Esophagus muscularis mucosa (tissue), 4 donors: ENCODE measurements around the gene CST7. TPM values are rescaled to one million over a fixed set of nuclear protein-coding genes. Genes with fewer than 3 reads are reported as not detected.
"Not testable (repeated sequence)": the region's sequence is repeated elsewhere in the genome, so short reads cannot be mapped to it uniquely, and the experiment has no call there.

Experiments used
- DNase-seq: peaks from one replicate; pipeline ENCODE4 v3.0.0-alpha.2; 2017; ENCODE audit errors: extremely low spot score
- H3K27ac ChIP-seq, 4 donors: fragments of 200-600 bp; sonication (generic); replicated peaks in 1 of 4; 1 replicate in 3 of 4; 2 replicates in 1 of 4; pipeline ENCODE4 v1.5.1; 2016 to 2019; ENCODE audit warnings: mild to moderate bottlenecking in 1 of 4
- H3K27me3 ChIP-seq, 4 donors: fragments of 200-600 bp; sonication (generic); one replicate each; pipeline versions ENCODE4 v1.5.1 to v1.6.0; 2016 to 2019
- H3K36me3 ChIP-seq, 4 donors: fragments of 200-600 bp; sonication (generic); one replicate each; pipeline ENCODE4 v1.5.1; 2016 to 2019
- H3K4me1 ChIP-seq, 4 donors: fragments of 200-600 bp; sonication (generic); one replicate each; pipeline ENCODE4 v1.5.1; 2016 to 2019
- H3K4me3 ChIP-seq, 4 donors: fragments of 200-600 bp; sonication (generic); 1 replicate in 2 of 4; 2 replicates in 2 of 4; pipeline ENCODE4 v1.5.1; 2016 to 2019; ENCODE audit warnings: mild to moderate bottlenecking in 4 of 4, moderate library complexity in 1 of 4
- H3K9me3 ChIP-seq, 4 donors: fragments of 200-600 bp; sonication (generic); 1 replicate in 3 of 4; 2 replicates in 1 of 4; pipeline ENCODE4 v1.5.1; 2016 to 2019
- EP300 ChIP-seq: sonication (generic); formaldehyde crosslinking; IDR thresholded peaks from one replicate; pipeline ENCODE4 v1.6.1; 2017; ENCODE audit warnings: antibody characterized with exemption
- POLR2A ChIP-seq: fragments of 450-650 bp; IDR thresholded peaks from one replicate; pipeline ENCODE4 v1.6.1; 2017; ENCODE audit warnings: antibody characterized with exemption, moderate library complexity, mild to moderate bottlenecking, low read depth
- POLR2AphosphoS5 ChIP-seq, 2 donors: sonication (generic); formaldehyde crosslinking; IDR thresholded peaks; one replicate each; pipeline ENCODE4 v1.6.1; 2017; ENCODE audit warnings: antibody characterized with exemption in 2 of 2
- WGBS: methylation state at CpG from one replicate; pipeline ENCODE4 v1.1.5; 2018; 5-methylcytosine and 5-hydroxymethylcytosine counted together
- intact Hi-C: fragments of 100-400 bp; cut with DNase I; formaldehyde crosslinking; loops from one replicate; pipeline ENCODE4 v1.15.1; 2023
- total RNA-seq, 4 donors: library from RNA; depleted of rRNA; stranded (reverse); fragments of >200 nt; gene quantifications; one replicate each; pipeline versions ENCODE4 v1.1.0 to v1.2.1, GENCODE V29; 2016
- TF ChIP-seq, protein P1 (sequence below), 3 experiments: fragments of 200-600 bp in 2 of 3; fragments of 450-650 bp in 1 of 3; sonication (generic) in 2 of 3; IDR thresholded peaks; one replicate each; pipeline ENCODE4 v1.5.1; 2017 to 2019; ENCODE audit warnings: antibody characterized with exemption in 3 of 3, mild to moderate bottlenecking in 2 of 3, moderate library complexity in 1 of 3

The CST7 gene
- total RNA-seq, 4 donors from 2014 or later, result 1.2 to 13.8 (median 1.5) TPM; not detected in 1

DNA sequence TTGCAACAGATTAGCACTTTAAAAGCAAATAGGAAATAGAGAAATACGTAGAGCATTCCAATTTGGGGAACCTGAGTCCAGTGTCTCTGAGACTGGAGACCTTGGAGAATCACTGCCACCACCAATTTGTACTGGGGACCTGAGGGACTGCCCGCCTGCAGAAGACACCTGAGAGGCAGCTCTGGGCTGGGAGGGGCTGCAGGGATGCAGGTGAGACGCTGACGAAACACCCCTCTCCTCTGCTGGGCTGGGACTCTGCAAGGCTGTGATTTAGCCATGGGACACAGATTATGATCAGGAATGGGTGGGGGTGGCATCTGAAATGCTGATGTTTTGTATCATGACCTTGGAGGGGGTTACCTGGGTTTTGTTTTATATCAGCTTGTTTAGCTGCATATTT is 50.5 kb downstream of the CST7 start:
- Histone ChIP-seq H3K27me3 (no peaks in the 10 kb centered on the region), H3K9me3 (no peaks in the 10 kb centered on the region), H3K36me3 (peaks cover 0 to under 1% (median 0%) of the 10 kb centered on the region in 4 donors), H3K4me3 (no peak overlapping the region), H3K4me1 (peaks cover 29 to 50% (median 45%) of the 10 kb centered on the region in 4 donors), H3K27ac (peak overlapping the region in 3 of 4 donors; percentile 42 to 61 (median 55))
- intact Hi-C loops, result loop anchor here (5.0 to 10.0 kb wide), 4 partner anchors 33 to 295 kb away; partner anchors contain the start of gene PYGB
- TF ChIP-seq POLR2AphosphoS5 (IDR thresholded peaks at IDR 0.05) (no peak), EP300 (no peak), POLR2A (no peak)
- TF ChIP-seq, protein P1, sequence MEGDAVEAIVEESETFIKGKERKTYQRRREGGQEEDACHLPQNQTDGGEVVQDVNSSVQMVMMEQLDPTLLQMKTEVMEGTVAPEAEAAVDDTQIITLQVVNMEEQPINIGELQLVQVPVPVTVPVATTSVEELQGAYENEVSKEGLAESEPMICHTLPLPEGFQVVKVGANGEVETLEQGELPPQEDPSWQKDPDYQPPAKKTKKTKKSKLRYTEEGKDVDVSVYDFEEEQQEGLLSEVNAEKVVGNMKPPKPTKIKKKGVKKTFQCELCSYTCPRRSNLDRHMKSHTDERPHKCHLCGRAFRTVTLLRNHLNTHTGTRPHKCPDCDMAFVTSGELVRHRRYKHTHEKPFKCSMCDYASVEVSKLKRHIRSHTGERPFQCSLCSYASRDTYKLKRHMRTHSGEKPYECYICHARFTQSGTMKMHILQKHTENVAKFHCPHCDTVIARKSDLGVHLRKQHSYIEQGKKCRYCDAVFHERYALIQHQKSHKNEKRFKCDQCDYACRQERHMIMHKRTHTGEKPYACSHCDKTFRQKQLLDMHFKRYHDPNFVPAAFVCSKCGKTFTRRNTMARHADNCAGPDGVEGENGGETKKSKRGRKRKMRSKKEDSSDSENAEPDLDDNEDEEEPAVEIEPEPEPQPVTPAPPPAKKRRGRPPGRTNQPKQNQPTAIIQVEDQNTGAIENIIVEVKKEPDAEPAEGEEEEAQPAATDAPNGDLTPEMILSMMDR (IDR thresholded peaks at IDR 0.05), result no peak
- DNase-seq, result no peak
- WGBS, result 91% methylated on average over 4 of the region's 4 CpGs

GRCh38 chr20:25000268-25000801 is 51.3 kb downstream of the CST7 start:
- 27% methylated on average over 4 of the region's 4 CpGs for WGBS
- no peaks in the 10 kb centered on the region for H3K9me3 ChIP-seq
- peak overlapping the region in 3 of 4 donors; percentile 42 to 61 (median 51) for H3K27ac ChIP-seq
- TF ChIP-seq POLR2AphosphoS5 (IDR thresholded peaks at IDR 0.05), result peak; percentile 15 to 91
- TF ChIP-seq, protein P1 (IDR thresholded peaks at IDR 0.05), result peak in 1 of 3 experiments; percentile 16
- TF ChIP-seq EP300, result no peak
- H3K27me3 ChIP-seq, result no peaks in the 10 kb centered on the region
- intact Hi-C loops, result loop anchor here (5.0 kb wide), 1 partner anchor 42 kb away; no protein-coding TSS in a partner anchor
- no peak overlapping the region for H3K4me3 ChIP-seq
- peaks cover 0 to 8% (median 0%) of the 10 kb centered on the region in 4 donors for H3K36me3 ChIP-seq
- no peak for DNase-seq
- peaks cover 29 to 52% (median 45%) of the 10 kb centered on the region in 4 donors for H3K4me1 ChIP-seq

- H3K27me3 ChIP-seq, H3K27ac ChIP-seq, H3K4me3 ChIP-seq, DNase-seq, H3K9me3 ChIP-seq: not testable (repeated sequence)
- peaks cover 30 to 52% (median 45%) of the 10 kb centered on the region in 4 donors for H3K4me1 ChIP-seq
- WGBS, result 93% methylated on average over 4 of the region's 4 CpGs
- intact Hi-C loops, result loop anchor here (5.0 kb wide), 1 partner anchor 41 kb away; no protein-coding TSS in a partner anchor
- H3K36me3 ChIP-seq, result peaks cover 0 to 16% (median 6%) of the 10 kb centered on the region in 4 donors
These were observed 52.3 kb downstream of the CST7 start for GRCh38 chr20:25001323-25001722.

DNA sequence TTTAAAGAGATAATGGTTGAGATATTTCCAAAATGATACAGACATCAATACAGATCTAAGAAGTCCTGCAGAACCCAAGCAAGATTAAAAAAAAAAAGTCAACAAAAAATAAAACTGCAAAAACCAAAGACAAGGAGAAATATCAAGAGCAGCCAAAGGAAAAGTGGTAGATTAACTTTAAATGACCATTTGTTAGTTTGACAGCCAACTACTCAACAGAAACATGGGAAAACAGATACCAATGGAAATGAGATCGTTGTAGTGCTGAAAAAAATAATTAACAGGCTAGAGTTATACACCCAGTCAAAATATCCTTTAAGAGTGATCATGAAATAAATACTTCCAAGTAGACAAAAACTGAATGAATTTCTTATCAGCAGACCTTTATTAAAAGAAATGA is 53.9 kb downstream of the CST7 start:
- TF ChIP-seq, protein P1 (IDR thresholded peaks at IDR 0.05), result no peak
- TF ChIP-seq EP300 (no peak), POLR2A (no peak), POLR2AphosphoS5 (IDR thresholded peaks at IDR 0.05) (no peak)
- WGBS, result 87% methylated on average over 1 of the region's 1 CpG
- intact Hi-C loops, result loop anchor here (5.0 kb wide), 1 partner anchor 39 kb away; no protein-coding TSS in a partner anchor
- DNase-seq, result no peak
- H3K36me3 ChIP-seq, result peaks cover 7 to 33% (median 23%) of the 10 kb centered on the region in 4 donors
- H3K9me3 ChIP-seq, result no peaks in the 10 kb centered on the region
- H3K4me3 ChIP-seq, result no peak overlapping the region
- H3K27ac ChIP-seq, result peak overlapping the region in 3 of 4 donors; percentile 20 to 75 (median 55)
- H3K27me3 ChIP-seq, result no peaks in the 10 kb centered on the region
- H3K4me1 ChIP-seq, result peaks cover 32 to 57% (median 51%) of the 10 kb centered on the region in 4 donors

DNA sequence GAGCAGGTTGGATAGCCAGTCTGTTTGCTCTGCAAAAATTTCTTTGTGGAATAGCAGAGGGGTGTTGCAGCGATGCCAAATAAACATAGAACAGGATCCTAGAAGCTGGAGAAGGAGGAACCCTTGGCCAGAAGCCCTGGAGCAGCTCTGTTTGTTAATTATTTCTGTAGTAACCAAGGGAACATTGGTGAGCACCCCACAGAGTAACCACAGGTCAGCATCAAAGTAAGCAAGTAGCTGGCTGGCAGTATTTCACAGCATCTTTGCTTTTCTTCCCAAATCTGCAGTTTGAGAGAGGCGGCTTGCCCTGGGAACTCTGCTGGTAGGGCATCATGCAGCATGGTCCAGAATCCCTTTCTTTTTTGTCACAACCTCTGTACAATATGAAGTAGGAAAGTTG is 56.2 kb downstream of the CST7 start:
- peaks cover 14 to 55% (median 45%) of the 10 kb centered on the region in 4 donors for H3K36me3 ChIP-seq

More for the DNA sequence above, 56.2 kb downstream of the CST7 start:
- no peaks in the 10 kb centered on the region for H3K9me3 ChIP-seq
- WGBS, result 43% methylated on average over 2 of the region's 2 CpGs
- no peak overlapping the region for H3K4me3 ChIP-seq
- intact Hi-C loops, result no loop called here
- DNase-seq, result no peak
- peak overlapping the region; percentile 61 to 78 (median 75) for H3K27ac ChIP-seq
- TF ChIP-seq POLR2A, result no peak
- no peak for TF ChIP-seq EP300
- TF ChIP-seq POLR2AphosphoS5 (IDR thresholded peaks at IDR 0.05), result peak; percentile 20 to 53
- TF ChIP-seq, protein P1 (IDR thresholded peaks at IDR 0.05), result no peak
- no peaks in the 10 kb centered on the region for H3K27me3 ChIP-seq
- H3K4me1 ChIP-seq, result peaks cover 45 to 61% (median 54%) of the 10 kb centered on the region in 4 donors
